ENCODE results near the gene EYA2.

DNA sequence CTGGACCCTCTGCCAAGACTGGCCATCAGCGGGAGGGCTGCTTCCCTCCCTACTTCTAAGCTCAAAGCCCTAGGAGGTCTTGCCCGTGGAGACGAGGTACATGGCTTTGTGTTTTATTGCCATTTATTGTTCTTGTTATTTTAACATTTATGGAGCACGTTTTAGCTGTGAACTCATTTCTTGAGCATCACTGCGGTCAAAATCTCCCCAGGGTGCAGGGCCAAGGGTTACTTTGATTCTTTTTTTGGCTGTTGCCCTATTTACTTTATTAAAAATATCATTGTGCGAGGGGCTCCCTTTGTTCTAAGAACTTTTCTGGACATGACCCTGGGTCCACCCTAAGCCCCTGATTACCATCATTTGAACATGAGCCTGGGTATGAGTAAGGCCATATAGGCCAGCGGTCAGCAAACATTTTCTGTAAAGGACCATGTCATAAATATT, 51.6 kb downstream of the EYA2 start:
- TF ChIP-seq, protein P1, sequence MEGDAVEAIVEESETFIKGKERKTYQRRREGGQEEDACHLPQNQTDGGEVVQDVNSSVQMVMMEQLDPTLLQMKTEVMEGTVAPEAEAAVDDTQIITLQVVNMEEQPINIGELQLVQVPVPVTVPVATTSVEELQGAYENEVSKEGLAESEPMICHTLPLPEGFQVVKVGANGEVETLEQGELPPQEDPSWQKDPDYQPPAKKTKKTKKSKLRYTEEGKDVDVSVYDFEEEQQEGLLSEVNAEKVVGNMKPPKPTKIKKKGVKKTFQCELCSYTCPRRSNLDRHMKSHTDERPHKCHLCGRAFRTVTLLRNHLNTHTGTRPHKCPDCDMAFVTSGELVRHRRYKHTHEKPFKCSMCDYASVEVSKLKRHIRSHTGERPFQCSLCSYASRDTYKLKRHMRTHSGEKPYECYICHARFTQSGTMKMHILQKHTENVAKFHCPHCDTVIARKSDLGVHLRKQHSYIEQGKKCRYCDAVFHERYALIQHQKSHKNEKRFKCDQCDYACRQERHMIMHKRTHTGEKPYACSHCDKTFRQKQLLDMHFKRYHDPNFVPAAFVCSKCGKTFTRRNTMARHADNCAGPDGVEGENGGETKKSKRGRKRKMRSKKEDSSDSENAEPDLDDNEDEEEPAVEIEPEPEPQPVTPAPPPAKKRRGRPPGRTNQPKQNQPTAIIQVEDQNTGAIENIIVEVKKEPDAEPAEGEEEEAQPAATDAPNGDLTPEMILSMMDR (IDR thresholded peaks at IDR 0.05; ENCODE audit: poor library complexity): no peak
- no peak for TF ChIP-seq EZH2 (IDR thresholded peaks at IDR 0.05; ENCODE audit: borderline replicate concordance)
- no peak for TF ChIP-seq EZH2phosphoT487 (IDR thresholded peaks at IDR 0.05; ENCODE audit: low read depth, severe bottlenecking, unreplicated experiment)

All from hepatocyte (in vitro differentiated cells).